Ishikawa (cell line): Measurements from ENCODE around the gene NIPA2.

ENCODE experiments used
- CEBPB ChIP-seq: IDR thresholded peaks from 2 replicates; pipeline ENCODE4 v1.6.1; 2012
- CREB1 ChIP-seq: IDR thresholded peaks from 2 replicates; pipeline ENCODE4 v1.6.1; 2012; ENCODE audit warnings: low read depth
- EGR1 ChIP-seq: IDR thresholded peaks from 2 replicates; pipeline ENCODE4 v1.6.1; 2012
- EP300 ChIP-seq: IDR thresholded peaks from 2 replicates; pipeline ENCODE4 v1.6.1; 2012; ENCODE audit warnings: borderline replicate concordance
- FOXM1 ChIP-seq: IDR thresholded peaks from 2 replicates; pipeline ENCODE4 v1.6.1; 2012; ENCODE audit warnings: low read depth, borderline replicate concordance
- MAX ChIP-seq: IDR thresholded peaks from 2 replicates; pipeline ENCODE4 v1.6.1; 2012
- NFIC ChIP-seq: IDR thresholded peaks from 2 replicates; pipeline ENCODE4 v1.6.1; 2012
- RAD21 ChIP-seq: IDR thresholded peaks from 2 replicates; pipeline ENCODE4 v1.6.1; 2012; ENCODE audit warnings: low read depth
- TAF1 ChIP-seq: IDR thresholded peaks from 2 replicates; pipeline ENCODE4 v1.6.1; 2012; ENCODE audit warnings: low read depth, mild to moderate bottlenecking
- TCF12 ChIP-seq: IDR thresholded peaks from 2 replicates; pipeline ENCODE4 v1.6.1; 2012; ENCODE audit warnings: low read depth
- TEAD4 ChIP-seq: IDR thresholded peaks from 2 replicates; pipeline ENCODE4 v1.6.1; 2012
- USF1 ChIP-seq: IDR thresholded peaks from 2 replicates; pipeline ENCODE4 v1.6.1; 2012
- YY1 ChIP-seq: IDR thresholded peaks from 2 replicates; pipeline ENCODE4 v1.6.1; 2012; ENCODE audit warnings: low read depth
- ZBTB7A ChIP-seq: IDR thresholded peaks from 2 replicates; pipeline ENCODE4 v1.6.1; 2012; ENCODE audit warnings: low read depth
- TF ChIP-seq, protein P1 (sequence below): IDR thresholded peaks from 2 replicates; pipeline ENCODE4 v1.6.1; 2012; ENCODE audit warnings: low read depth, mild to moderate bottlenecking

The NIPA2 gene

GRCh38 chr15:22846073-22846472, 7.6 kb downstream of the NIPA2 start:
- TF ChIP-seq RAD21 (no peak), CEBPB (no peak), FOXM1 (no peak), EP300 (no peak), USF1 (no peak), EGR1 (no peak)

DNA sequence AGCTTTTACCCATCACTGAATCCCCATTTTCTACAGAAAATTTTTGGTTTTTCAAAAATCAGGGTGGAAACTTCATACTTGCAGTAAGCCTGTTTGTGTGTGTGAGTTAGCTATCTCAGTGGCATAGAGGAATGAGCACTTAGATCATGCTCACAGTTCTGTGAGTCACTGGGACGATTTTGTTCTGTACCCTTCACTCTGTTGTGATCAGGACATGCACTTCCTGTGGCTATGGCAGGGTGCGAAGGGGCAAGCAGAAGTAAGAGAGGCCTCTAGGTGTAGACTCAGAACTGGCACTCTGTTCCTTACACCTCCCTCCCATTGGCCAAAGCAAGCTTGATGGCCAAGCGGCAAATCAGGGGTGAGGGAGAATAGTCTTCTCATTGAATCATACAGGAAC, 11.6 kb downstream of the NIPA2 start:
- TF ChIP-seq TAF1 (no peak), FOXM1 (no peak), NFIC (no peak), MAX (no peak), TCF12 (no peak), ZBTB7A (no peak), RAD21 (no peak), EP300 (no peak), USF1 (no peak), EGR1 (no peak), CEBPB (no peak), TEAD4 (no peak), YY1 (no peak), CREB1 (no peak)
- TF ChIP-seq, protein P1, sequence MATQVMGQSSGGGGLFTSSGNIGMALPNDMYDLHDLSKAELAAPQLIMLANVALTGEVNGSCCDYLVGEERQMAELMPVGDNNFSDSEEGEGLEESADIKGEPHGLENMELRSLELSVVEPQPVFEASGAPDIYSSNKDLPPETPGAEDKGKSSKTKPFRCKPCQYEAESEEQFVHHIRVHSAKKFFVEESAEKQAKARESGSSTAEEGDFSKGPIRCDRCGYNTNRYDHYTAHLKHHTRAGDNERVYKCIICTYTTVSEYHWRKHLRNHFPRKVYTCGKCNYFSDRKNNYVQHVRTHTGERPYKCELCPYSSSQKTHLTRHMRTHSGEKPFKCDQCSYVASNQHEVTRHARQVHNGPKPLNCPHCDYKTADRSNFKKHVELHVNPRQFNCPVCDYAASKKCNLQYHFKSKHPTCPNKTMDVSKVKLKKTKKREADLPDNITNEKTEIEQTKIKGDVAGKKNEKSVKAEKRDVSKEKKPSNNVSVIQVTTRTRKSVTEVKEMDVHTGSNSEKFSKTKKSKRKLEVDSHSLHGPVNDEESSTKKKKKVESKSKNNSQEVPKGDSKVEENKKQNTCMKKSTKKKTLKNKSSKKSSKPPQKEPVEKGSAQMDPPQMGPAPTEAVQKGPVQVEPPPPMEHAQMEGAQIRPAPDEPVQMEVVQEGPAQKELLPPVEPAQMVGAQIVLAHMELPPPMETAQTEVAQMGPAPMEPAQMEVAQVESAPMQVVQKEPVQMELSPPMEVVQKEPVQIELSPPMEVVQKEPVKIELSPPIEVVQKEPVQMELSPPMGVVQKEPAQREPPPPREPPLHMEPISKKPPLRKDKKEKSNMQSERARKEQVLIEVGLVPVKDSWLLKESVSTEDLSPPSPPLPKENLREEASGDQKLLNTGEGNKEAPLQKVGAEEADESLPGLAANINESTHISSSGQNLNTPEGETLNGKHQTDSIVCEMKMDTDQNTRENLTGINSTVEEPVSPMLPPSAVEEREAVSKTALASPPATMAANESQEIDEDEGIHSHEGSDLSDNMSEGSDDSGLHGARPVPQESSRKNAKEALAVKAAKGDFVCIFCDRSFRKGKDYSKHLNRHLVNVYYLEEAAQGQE: no peak

DNA sequence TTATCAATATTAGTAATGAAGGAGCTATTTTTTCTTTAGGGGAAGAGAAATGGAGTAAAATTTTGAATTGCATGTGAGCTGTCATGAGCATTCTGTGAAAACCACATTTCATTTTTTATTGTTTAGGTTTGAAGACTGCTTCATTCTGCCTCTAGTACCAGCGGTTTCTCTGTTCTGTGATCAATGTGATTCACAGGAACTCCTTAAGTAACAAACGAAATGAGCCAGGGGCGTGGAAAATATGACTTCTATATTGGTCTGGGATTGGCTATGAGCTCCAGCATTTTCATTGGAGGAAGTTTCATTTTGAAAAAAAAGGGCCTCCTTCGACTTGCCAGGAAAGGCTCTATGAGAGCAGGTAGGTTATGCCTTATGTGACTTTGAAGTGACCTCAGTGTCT, 13.0 kb downstream of the NIPA2 start:
- no peak for TF ChIP-seq RAD21
- no peak for TF ChIP-seq TEAD4
- no peak for TF ChIP-seq TCF12
- no peak for TF ChIP-seq FOXM1
- no peak for TF ChIP-seq CREB1
- no peak for TF ChIP-seq EGR1
- TF ChIP-seq USF1: no peak
- no peak for TF ChIP-seq YY1

- TF ChIP-seq YY1 (no peak), CEBPB (no peak), RAD21 (no peak), NFIC (no peak), ZBTB7A (no peak), TAF1 (no peak), MAX (no peak), TEAD4 (no peak), FOXM1 (no peak), EP300 (no peak), USF1 (no peak), EGR1 (no peak)
- TF ChIP-seq, protein P1: no peak
Measured at GRCh38 chr15:22855791-22856190, 17.3 kb downstream of the NIPA2 start.

GRCh38 chr15:22856659-22857058, 18.2 kb downstream of the NIPA2 start:
- TF ChIP-seq EP300 (no peak), FOXM1 (no peak), USF1 (no peak)
- TF ChIP-seq, protein P1: no peak
